ENCODE measurements around the gene GRM5. TPM values are rescaled to one million over a fixed set of nuclear protein-coding genes. Genes with fewer than 3 reads are reported as not detected.

GRM5 gene
- total RNA-seq, 1 donor from 2014 or later, result 0.42 TPM

- Mint-ChIP-seq H3K4me3 (no peak overlapping the region), H3K27me3 (ENCODE audit: low read depth) (peaks cover 17% of the 10 kb centered on the region), H3K27ac (no peak overlapping the region), H3K9me3 (peaks cover 8% of the 10 kb centered on the region), H3K4me1 (no peaks in the 10 kb centered on the region), H3K36me3 (no peaks in the 10 kb centered on the region)
- TF ChIP-seq, protein P1, sequence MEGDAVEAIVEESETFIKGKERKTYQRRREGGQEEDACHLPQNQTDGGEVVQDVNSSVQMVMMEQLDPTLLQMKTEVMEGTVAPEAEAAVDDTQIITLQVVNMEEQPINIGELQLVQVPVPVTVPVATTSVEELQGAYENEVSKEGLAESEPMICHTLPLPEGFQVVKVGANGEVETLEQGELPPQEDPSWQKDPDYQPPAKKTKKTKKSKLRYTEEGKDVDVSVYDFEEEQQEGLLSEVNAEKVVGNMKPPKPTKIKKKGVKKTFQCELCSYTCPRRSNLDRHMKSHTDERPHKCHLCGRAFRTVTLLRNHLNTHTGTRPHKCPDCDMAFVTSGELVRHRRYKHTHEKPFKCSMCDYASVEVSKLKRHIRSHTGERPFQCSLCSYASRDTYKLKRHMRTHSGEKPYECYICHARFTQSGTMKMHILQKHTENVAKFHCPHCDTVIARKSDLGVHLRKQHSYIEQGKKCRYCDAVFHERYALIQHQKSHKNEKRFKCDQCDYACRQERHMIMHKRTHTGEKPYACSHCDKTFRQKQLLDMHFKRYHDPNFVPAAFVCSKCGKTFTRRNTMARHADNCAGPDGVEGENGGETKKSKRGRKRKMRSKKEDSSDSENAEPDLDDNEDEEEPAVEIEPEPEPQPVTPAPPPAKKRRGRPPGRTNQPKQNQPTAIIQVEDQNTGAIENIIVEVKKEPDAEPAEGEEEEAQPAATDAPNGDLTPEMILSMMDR (IDR thresholded peaks at IDR 0.05; ENCODE audit: unreplicated experiment), result no peak
- DNase-seq (ENCODE audit: low spot score in 2 of 2, unreplicated experiment in 2 of 2), result no peak
These were observed 251.7 kb downstream of the GRM5 start for GRCh38 chr11:88814076-88814475.

GRCh38 chr11:88813233-88813915 lies 252.4 kb downstream of the GRM5 start:
- Mint-ChIP-seq H3K27me3 (ENCODE audit: low read depth) (peaks cover 17% of the 10 kb centered on the region), H3K36me3 (no peaks in the 10 kb centered on the region), H3K4me1 (no peaks in the 10 kb centered on the region), H3K9me3 (peaks cover 8% of the 10 kb centered on the region), H3K27ac (no peak overlapping the region), H3K4me3 (no peak overlapping the region)
- DNase-seq (ENCODE audit: low spot score in 2 of 2, unreplicated experiment in 2 of 2), result no peak
- TF ChIP-seq, protein P1 (IDR thresholded peaks at IDR 0.05; ENCODE audit: unreplicated experiment), result no peak

DNA sequence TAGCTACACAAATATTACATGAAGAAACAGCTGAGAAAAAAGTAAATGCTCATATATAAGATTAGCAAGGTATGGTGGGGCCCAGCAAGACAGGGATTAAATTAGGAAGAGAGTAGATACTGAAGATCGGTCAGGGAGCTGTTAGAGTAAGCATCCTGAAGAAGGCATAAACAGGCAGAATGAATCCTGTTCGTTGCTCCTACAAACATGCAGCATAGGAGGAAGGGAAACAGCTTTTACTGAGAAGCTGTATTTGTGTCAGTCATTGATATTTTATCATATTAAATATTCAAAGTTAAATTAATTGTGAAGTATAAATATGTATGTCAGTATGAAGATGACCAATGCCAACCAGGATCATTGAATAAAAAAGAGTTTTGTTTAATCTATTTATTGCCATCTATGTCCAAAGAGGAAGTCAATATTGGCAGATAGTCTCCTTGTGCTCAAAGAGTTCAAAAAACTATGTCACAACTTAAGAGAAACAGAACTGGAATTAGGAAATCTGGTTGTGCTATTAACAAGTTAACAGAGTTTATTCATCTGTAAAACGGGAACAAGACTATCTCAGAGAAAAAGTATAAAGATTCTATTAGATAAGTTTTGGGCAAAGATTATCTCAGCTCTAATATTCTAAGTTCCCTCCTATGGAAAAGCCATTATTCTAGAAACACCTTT lies 255.2 kb downstream of the GRM5 start:
- Mint-ChIP-seq H3K27me3 (ENCODE audit: low read depth) (peaks cover 17% of the 10 kb centered on the region), H3K9me3 (peaks cover 8% of the 10 kb centered on the region), H3K4me1 (no peaks in the 10 kb centered on the region), H3K27ac (no peak overlapping the region), H3K36me3 (no peaks in the 10 kb centered on the region), H3K4me3 (no peak overlapping the region)
- no peak for DNase-seq (ENCODE audit: low spot score in 2 of 2, unreplicated experiment in 2 of 2)
- TF ChIP-seq, protein P1 (IDR thresholded peaks at IDR 0.05; ENCODE audit: unreplicated experiment), result no peak

GRCh38 chr11:88809126-88809525 lies 256.7 kb downstream of the GRM5 start:
- Mint-ChIP-seq H3K4me1 (no peaks in the 10 kb centered on the region), H3K27me3 (ENCODE audit: low read depth) (peaks cover 17% of the 10 kb centered on the region), H3K9me3 (no peaks in the 10 kb centered on the region), H3K4me3 (no peak overlapping the region), H3K27ac (no peak overlapping the region), H3K36me3 (no peaks in the 10 kb centered on the region)
- TF ChIP-seq, protein P1 (IDR thresholded peaks at IDR 0.05; ENCODE audit: unreplicated experiment), result no peak
- DNase-seq (ENCODE audit: low spot score in 2 of 2, unreplicated experiment in 2 of 2), result no peak

DNA sequence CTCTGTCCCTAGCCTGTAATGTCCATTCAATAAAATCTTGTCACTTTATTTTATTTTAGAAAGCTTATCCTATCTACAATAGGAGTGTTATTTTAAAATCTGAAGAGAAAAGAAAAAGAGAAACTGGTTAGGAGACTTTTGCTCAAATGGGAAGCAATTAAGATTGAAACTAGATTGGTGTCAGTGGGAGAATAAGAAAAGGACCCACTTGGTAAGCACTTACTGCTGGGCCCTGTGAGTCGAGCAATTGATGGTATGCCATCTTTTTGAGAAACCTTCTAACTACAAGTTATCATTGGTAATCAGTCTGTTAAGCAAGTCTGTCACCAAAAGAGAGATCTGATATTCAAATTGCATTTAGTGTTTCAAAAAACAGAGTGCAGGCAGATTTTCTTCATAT lies 258.4 kb downstream of the GRM5 start:
- DNase-seq (ENCODE audit: low spot score in 2 of 2, unreplicated experiment in 2 of 2), result no peak
- Mint-ChIP-seq H3K9me3 (no peaks in the 10 kb centered on the region), H3K4me1 (no peaks in the 10 kb centered on the region), H3K36me3 (no peaks in the 10 kb centered on the region), H3K27me3 (ENCODE audit: low read depth) (peaks cover 11% of the 10 kb centered on the region), H3K27ac (no peak overlapping the region), H3K4me3 (no peak overlapping the region)
- TF ChIP-seq, protein P1 (IDR thresholded peaks at IDR 0.05; ENCODE audit: unreplicated experiment), result no peak

All from mesothelial cell of epicardium (in vitro differentiated cells).